Heart left ventricle (tissue), 16 donors: ENCODE data around the gene SPSB3. TPM values are rescaled to one million over a fixed set of nuclear protein-coding genes. Genes with fewer than 3 reads are reported as not detected.

Source experiments
- ATAC-seq, 4 donors: fragments of 200-7000 bp; cut with Tn5 transposase; one replicate each; pipeline ENCODE4 v1.9.1; 2020 to 2022; ENCODE audit warnings: moderate library complexity in 4 of 4, mild to moderate bottlenecking in 3 of 4, moderate number of reproducible peaks in 1 of 4
- DNase-seq, 5 donors: peaks; one replicate each; pipeline ENCODE4 v3.0.0-alpha.2; 2020
- H3K27ac ChIP-seq, 12 donors: fragments of 200-600 bp; sonication (generic) in 4 of 12; one replicate each; pipeline versions ENCODE4 v1.5.0 to v1.8.0; 2016 to 2022; ENCODE audit warnings: mild to moderate bottlenecking in 2 of 12
- H3K27me3 ChIP-seq, 9 donors: fragments of 200-600 bp; sonication (generic) in 2 of 9; one replicate each; pipeline versions ENCODE4 v1.5.1 to v1.8.0; 2016 to 2022; ENCODE audit warnings: mild to moderate bottlenecking in 3 of 9
- H3K36me3 ChIP-seq, 9 donors: fragments of 200-600 bp; sonication (generic) in 2 of 9; one replicate each; pipeline versions ENCODE4 v1.5.0 to v1.8.0; 2018 to 2022; ENCODE audit warnings: mild to moderate bottlenecking in 2 of 9
- H3K4me1 ChIP-seq, 12 donors: fragments of 200-600 bp; sonication (generic) in 4 of 12; one replicate each; pipeline versions ENCODE4 v1.5.0 to v1.8.0; 2016 to 2022; ENCODE audit warnings: mild to moderate bottlenecking in 3 of 12
- H3K4me3 ChIP-seq, 12 donors: fragments of 200-600 bp; sonication (generic) in 4 of 12; one replicate each; pipeline versions ENCODE4 v1.5.0 to v1.8.0; 2017 to 2022; ENCODE audit warnings: mild to moderate bottlenecking in 9 of 12, moderate library complexity in 4 of 12
- H3K9me3 ChIP-seq, 12 donors: fragments of 200-600 bp; sonication (generic) in 4 of 12; one replicate each; pipeline versions ENCODE4 v1.5.0 to v1.8.0; 2016 to 2022; ENCODE audit warnings: mild to moderate bottlenecking in 1 of 12
- CTCF ChIP-seq, 12 donors: fragments of 200-600 bp; sonication (generic) in 4 of 12; IDR thresholded peaks; one replicate each; pipeline versions ENCODE4 v1.5.0 to v1.8.0; 2018 to 2022; ENCODE audit warnings: antibody characterized with exemption in 12 of 12, mild to moderate bottlenecking in 5 of 12
- POLR2A ChIP-seq, 2 donors: fragments of 450-650 bp; IDR thresholded peaks; one replicate each; pipeline ENCODE4 v1.6.1; 2017; ENCODE audit warnings: antibody characterized with exemption in 2 of 2, mild to moderate bottlenecking in 2 of 2, moderate library complexity in 2 of 2
- WGBS, 4 donors: extraction: QIAGEN DNeasy Blood & Tissue Kit in 2 of 4; methylation state at CpG; one replicate each; pipeline versions ENCODE4 v1.1.5 to v1.1.7; 2013 to 2018; 5-methylcytosine and 5-hydroxymethylcytosine counted together
- intact Hi-C, 10 donors: fragments of 100-400 bp; cut with DNase I; formaldehyde crosslinking; loops; one replicate each; pipeline versions ENCODE4 v1.11.1 to v1.14.2; 2022
- polyA plus RNA-seq, 2 donors: library from polyadenylated mRNA; stranded (reverse); fragments of 200-250 nt; gene quantifications; one replicate each; pipeline ENCODE4 v1.2.3, GENCODE V29; 2013
- total RNA-seq, 9 donors: library from RNA; depleted of rRNA in 2 of 9; stranded (reverse); fragments of >200 nt in 2 of 9; fragmentation: NEBNext Ultra II Directional in 3 of 9; extraction: Animal tissue kit (Norgen Biotek cat#: 25700) in 3 of 9; gene quantifications; one replicate each; pipeline versions ENCODE4 v1.1.0 to v1.2.4, GENCODE V29; 2016 to 2023
- donor health status: ischemic (EF 13 %, LVEDD 7.1; RV severe dilation, severe dysfunction).
- donor health status: healthy with polysubstance abuse.
- donor health status: DM: no; HTN: yes; CAD: no.
- donor health status: DM: no; HTN: no; CAD: no.
- donor health status: ischemic (EF 25% LVEDD 6.9; RV normal size, moderate dysfunction).
- donor health status: ischemic (EF 25% LVEDD 5.7; RV mildly dilated, moderate dysfunction).
- donor health status: healthy.
- donor health status: DM: yes; HTN: yes; CAD: no.
- donor health status: ischemic (EF 35%, LVEDD 5.7; RV mildly dilated, moderate dysfunction).
- donor health status: nonischemic (EF 11% LVEDD 7.7; RV severe dilation, severe dysfunction).
- donor health status: DM: yes; HTN: yes; CAD: no.
- donor health status: PGD.
- donor health status: ischemic (EF 29% LVEDD 5.4; RV normal size, mild dysfunction).
- donor health status: nonischemic (EF 23%, LVEDD 6.1; RV moderate dilation, normal function).

SPSB3 gene
- total and polyA plus RNA-seq, 11 donors = 25.8 to 100 (median 32.4) TPM

- TF ChIP-seq CTCF (IDR thresholded peaks at IDR 0.05) (no peak), POLR2A (IDR thresholded peaks at IDR 0.05) (no peak)
- H3K9me3 ChIP-seq = no peaks in the 10 kb centered on the region
- no peak overlapping the region for H3K4me3 ChIP-seq
- ATAC-seq (peak in 1 of 4 donors; percentile 6), DNase-seq (peak in 3 of 5 donors; percentile 9 to 26 (median 17))
- H3K4me1 ChIP-seq = peaks cover 0 to 29% (median 12%) of the 10 kb centered on the region in 12 donors
- no peaks in the 10 kb centered on the region for H3K27me3 ChIP-seq
- intact Hi-C loops = no loop called here
- WGBS, 4 donors = 89 to 92% (median 91%) methylated on average over 33 to 38 of the region's 38 CpGs
- H3K36me3 ChIP-seq = peaks cover 0 to 55% (median 32%) of the 10 kb centered on the region in 9 donors
- no peak overlapping the region for H3K27ac ChIP-seq
Observed at GRCh38 chr16:1788095-1788707, 5.8 kb upstream of the SPSB3 start.

- WGBS, 4 donors = 89 to 92% (median 92%) methylated on average over 36 to 44 of the region's 44 CpGs
- H3K27ac ChIP-seq = no peak overlapping the region
- ATAC-seq (no peak), DNase-seq (peak in 2 of 5 donors; percentile 7 to 26)
- no peaks in the 10 kb centered on the region for H3K9me3 ChIP-seq
- peaks cover 0 to 55% (median 32%) of the 10 kb centered on the region in 9 donors for H3K36me3 ChIP-seq
- no peaks in the 10 kb centered on the region for H3K27me3 ChIP-seq
- TF ChIP-seq CTCF (IDR thresholded peaks at IDR 0.05) (no peak), POLR2A (IDR thresholded peaks at IDR 0.05) (no peak)
- peaks cover 0 to 30% (median 12%) of the 10 kb centered on the region in 12 donors for H3K4me1 ChIP-seq
- intact Hi-C loops = no loop called here
- H3K4me3 ChIP-seq = no peak overlapping the region
Observed at GRCh38 chr16:1787322-1788094, 5.1 kb upstream of the SPSB3 start.

DNA sequence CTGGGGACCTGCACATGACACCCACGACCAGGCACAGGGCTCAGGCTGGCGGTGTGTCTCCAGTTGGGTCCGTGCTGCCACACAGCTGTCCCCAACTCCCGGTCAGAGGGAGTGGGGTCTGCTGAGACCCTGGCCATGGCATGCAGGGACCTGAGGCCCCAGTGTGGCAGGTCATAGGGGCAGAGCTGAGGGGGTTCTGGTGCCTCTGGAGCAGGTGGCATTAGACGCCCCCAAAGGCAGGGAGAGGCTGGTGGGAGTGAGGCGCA lies 4.6 kb upstream of the SPSB3 start:
- no peaks in the 10 kb centered on the region for H3K27me3 ChIP-seq
- 85 to 92% (median 90%) methylated on average over 5 to 6 of the region's 6 CpGs for WGBS, 4 donors
- H3K36me3 ChIP-seq = peaks cover 0 to 55% (median 32%) of the 10 kb centered on the region in 9 donors
- no peak overlapping the region for H3K4me3 ChIP-seq
- no peak for DNase-seq
- H3K27ac ChIP-seq = no peak overlapping the region
- intact Hi-C loops = no loop called here
- no peak for ATAC-seq
- TF ChIP-seq POLR2A (IDR thresholded peaks at IDR 0.05) = no peak
- no peak for TF ChIP-seq CTCF (IDR thresholded peaks at IDR 0.05)
- no peaks in the 10 kb centered on the region for H3K9me3 ChIP-seq
- H3K4me1 ChIP-seq = peaks cover 0 to 31% (median 12%) of the 10 kb centered on the region in 12 donors

GRCh38 chr16:1786242-1787055 lies 4.1 kb upstream of the SPSB3 start:
- intact Hi-C loops = no loop called here
- peak; percentile 7 to 67 (median 21) for DNase-seq
- Histone ChIP-seq H3K4me1 (peaks cover under 1 to 36% (median 14%) of the 10 kb centered on the region in 12 donors), H3K9me3 (no peaks in the 10 kb centered on the region), H3K36me3 (peaks cover 0 to 52% (median 32%) of the 10 kb centered on the region in 9 donors), H3K4me3 (no peak overlapping the region), H3K27ac (no peak overlapping the region), H3K27me3 (no peaks in the 10 kb centered on the region)
- no peak for ATAC-seq
- TF ChIP-seq CTCF (IDR thresholded peaks at IDR 0.05) = no peak
- TF ChIP-seq POLR2A (IDR thresholded peaks at IDR 0.05) = no peak
- WGBS, 4 donors = 86 to 92% (median 90%) methylated on average over 31 to 51 of the region's 51 CpGs
